ENCODE data around the gene MBNL1. TPM values are rescaled to one million over a fixed set of nuclear protein-coding genes. Genes with fewer than 3 reads are reported as not detected.
"Not testable (repeated sequence)": the region's sequence is repeated elsewhere in the genome, so short reads cannot be mapped to it uniquely, and the experiment has no call there.

The MBNL1 gene
- total RNA-seq, 3 donors from 2014 or later: 314 to 702 (median 353) TPM

DNA sequence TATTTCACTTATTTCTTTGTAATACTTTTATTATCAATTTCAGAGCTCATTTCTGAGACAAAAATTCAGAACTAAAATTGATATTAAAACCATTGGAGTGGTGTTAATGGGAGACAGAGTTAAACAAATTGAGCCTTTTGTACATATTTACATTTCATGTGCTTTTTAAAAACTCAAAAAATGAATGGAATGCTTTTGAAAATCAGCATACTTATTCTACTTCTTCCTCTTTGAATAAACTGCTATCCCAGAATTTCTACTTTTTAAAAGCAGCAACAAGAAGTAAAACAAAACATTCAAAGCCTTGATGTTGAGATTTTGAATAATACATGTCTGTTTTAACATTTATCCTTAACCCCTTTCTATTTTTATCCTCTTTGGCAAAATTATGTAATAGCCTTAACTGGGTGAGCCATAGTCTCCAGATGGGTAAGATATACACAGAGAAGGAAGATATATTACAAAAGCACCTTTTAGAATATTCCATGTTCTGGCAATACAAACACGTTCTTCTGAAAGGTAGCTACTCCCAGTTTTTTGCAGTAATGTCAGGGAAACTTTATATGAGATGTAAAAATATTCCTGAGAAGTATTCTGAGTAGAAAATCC is 123.6 kb downstream of the MBNL1 start:
- no peak for DNase-seq (ENCODE audit: low spot score in 2 of 2)
- Histone ChIP-seq H3K27me3 (no peaks in the 10 kb centered on the region), H3K9me3 (no peaks in the 10 kb centered on the region), H3K27ac (no peak overlapping the region), H3K4me3 (no peak overlapping the region), H3K4me1 (no peaks in the 10 kb centered on the region), H3K36me3 (no peaks in the 10 kb centered on the region)
- TF ChIP-seq POLR2A (IDR thresholded peaks at IDR 0.05) (no peak), CTCF (IDR thresholded peaks at IDR 0.05) (no peak), POLR2AphosphoS5 (IDR thresholded peaks at IDR 0.05) (no peak)
- intact Hi-C loops (cut with DNase I; ENCODE audit: low total_unique reads): no loop called here

DNA sequence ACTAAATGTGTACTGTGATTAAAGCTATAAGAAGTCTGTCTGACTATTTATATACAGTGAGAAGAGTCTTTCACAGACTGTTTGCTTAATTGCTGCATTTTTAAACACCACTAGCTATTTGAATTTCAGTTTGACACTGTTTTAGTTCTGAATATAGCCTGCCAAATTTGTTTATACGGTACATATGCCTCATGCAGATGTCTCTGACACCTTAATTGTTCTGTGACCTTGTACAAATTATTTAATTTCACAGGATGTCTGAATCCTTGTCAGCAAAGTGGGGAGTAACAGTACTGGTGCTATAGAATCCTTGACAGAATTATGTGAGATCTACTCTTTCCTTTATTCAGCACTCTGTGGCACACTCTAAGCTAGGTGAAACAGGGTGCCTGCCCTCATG is 125.5 kb downstream of the MBNL1 start:
- H3K27me3 ChIP-seq: no peaks in the 10 kb centered on the region
- H3K36me3 ChIP-seq: no peaks in the 10 kb centered on the region
- TF ChIP-seq POLR2AphosphoS5 (IDR thresholded peaks at IDR 0.05) (no peak), POLR2A (IDR thresholded peaks at IDR 0.05) (no peak), CTCF (IDR thresholded peaks at IDR 0.05) (no peak)
- H3K27ac ChIP-seq: peak overlapping the region; percentile 2 to 31
- no peaks in the 10 kb centered on the region for H3K4me1 ChIP-seq
- H3K9me3 ChIP-seq: no peaks in the 10 kb centered on the region
- no peak for DNase-seq (ENCODE audit: low spot score in 2 of 2)
- intact Hi-C loops (cut with DNase I; ENCODE audit: low total_unique reads): no loop called here
- H3K4me3 ChIP-seq: no peak overlapping the region

- Histone ChIP-seq H3K4me3 (no peak overlapping the region), H3K36me3 (no peaks in the 10 kb centered on the region), H3K27ac (no peak overlapping the region), H3K27me3 (no peaks in the 10 kb centered on the region), H3K4me1 (peaks cover 0 to 10% of the 10 kb centered on the region in 2 donors), H3K9me3 (no peaks in the 10 kb centered on the region)
- no peak for DNase-seq (ENCODE audit: low spot score in 2 of 2)
- no peak for TF ChIP-seq POLR2AphosphoS5 (IDR thresholded peaks at IDR 0.05)
- no peak for TF ChIP-seq POLR2A (IDR thresholded peaks at IDR 0.05)
- TF ChIP-seq CTCF (IDR thresholded peaks at IDR 0.05): no peak
- intact Hi-C loops (cut with DNase I; ENCODE audit: low total_unique reads): no loop called here
Measured at GRCh38 chr3:152395764-152396163, 127.0 kb downstream of the MBNL1 start.

DNA sequence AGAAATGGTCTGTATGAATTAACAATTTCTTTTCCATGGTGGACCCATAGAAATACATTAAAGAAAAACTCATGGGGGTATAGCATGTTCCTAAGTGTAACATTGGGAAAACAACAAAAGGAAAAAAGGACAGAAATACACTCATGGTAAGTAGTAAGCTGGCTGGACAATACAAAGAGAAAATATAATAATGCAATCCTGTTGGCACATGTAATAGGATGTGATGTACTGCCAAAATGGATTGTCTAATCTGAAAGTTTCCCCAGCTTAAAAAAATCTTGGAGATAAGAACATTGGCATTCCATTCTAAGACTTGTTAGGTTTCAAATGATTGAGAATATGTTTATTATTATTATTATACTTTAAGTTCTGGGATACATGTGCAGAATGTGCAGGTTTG is 128.1 kb downstream of the MBNL1 start:
- Histone ChIP-seq H3K4me3 (no peak overlapping the region), H3K36me3 (no peaks in the 10 kb centered on the region), H3K4me1 (peaks cover 0 to 10% of the 10 kb centered on the region in 2 donors), H3K27ac (peak overlapping the region; percentile 23 to 33), H3K9me3 (no peaks in the 10 kb centered on the region), H3K27me3 (no peaks in the 10 kb centered on the region)
- DNase-seq (ENCODE audit: low spot score in 2 of 2): no peak
- no peak for TF ChIP-seq POLR2AphosphoS5 (IDR thresholded peaks at IDR 0.05)
- no peak for TF ChIP-seq POLR2A (IDR thresholded peaks at IDR 0.05)
- TF ChIP-seq CTCF (IDR thresholded peaks at IDR 0.05): no peak
- intact Hi-C loops (cut with DNase I; ENCODE audit: low total_unique reads): no loop called here

GRCh38 chr3:152397348-152397747 is 128.6 kb downstream of the MBNL1 start:
- H3K27me3 ChIP-seq; H3K4me1 ChIP-seq; H3K36me3 ChIP-seq; intact Hi-C loops (cut with DNase I; ENCODE audit: low total_unique reads); DNase-seq (ENCODE audit: low spot score in 2 of 2); H3K9me3 ChIP-seq; H3K4me3 ChIP-seq: not testable (repeated sequence)
- peak overlapping the region; percentile 23 to 33 for H3K27ac ChIP-seq

- intact Hi-C loops (cut with DNase I; ENCODE audit: low total_unique reads): no loop called here
- peak overlapping the region in 1 of 2 donors; percentile 54 for H3K27ac ChIP-seq
- H3K4me1 ChIP-seq: peaks cover 0 to 10% of the 10 kb centered on the region in 2 donors
- no peaks in the 10 kb centered on the region for H3K27me3 ChIP-seq
- no peaks in the 10 kb centered on the region for H3K9me3 ChIP-seq
- TF ChIP-seq CTCF (IDR thresholded peaks at IDR 0.05) (no peak), POLR2AphosphoS5 (IDR thresholded peaks at IDR 0.05) (no peak), POLR2A (IDR thresholded peaks at IDR 0.05) (no peak)
- no peak overlapping the region for H3K4me3 ChIP-seq
- H3K36me3 ChIP-seq: no peaks in the 10 kb centered on the region
- no peak for DNase-seq (ENCODE audit: low spot score in 2 of 2)
Measured at GRCh38 chr3:152398495-152398894, 129.8 kb downstream of the MBNL1 start.

All from breast epithelium (tissue), 4 donors.